WTC11 (cell line): ENCODE data around the gene AP2S1. TPM values are rescaled to one million over a fixed set of nuclear protein-coding genes. Genes with fewer than 3 reads are reported as not detected.

Source experiments
- ARID4B ChIP-seq: sonication (generic); formaldehyde crosslinking; IDR thresholded peaks from 2 replicates; pipeline ENCODE4 v1.8.0; 2023; ENCODE audit warnings: missing genetic modification reagents, mild to moderate bottlenecking, borderline replicate concordance
- CREB1 ChIP-seq: sonication (generic); formaldehyde crosslinking; IDR thresholded peaks from 2 replicates; pipeline ENCODE4 v1.8.0; 2023; ENCODE audit warnings: mild to moderate bottlenecking, missing genetic modification reagents
- ELF4 ChIP-seq: sonication (generic); formaldehyde crosslinking; IDR thresholded peaks from 2 replicates; pipeline ENCODE4 v1.8.1; 2022; ENCODE audit warnings: low read depth, mild to moderate bottlenecking, moderate library complexity, missing genetic modification reagents
- ESRRA ChIP-seq: sonication (generic); formaldehyde crosslinking; IDR thresholded peaks from 2 replicates; pipeline ENCODE4 v1.8.1; 2022; ENCODE audit warnings: mild to moderate bottlenecking, missing genetic modification reagents, borderline replicate concordance
- FOXK1 ChIP-seq: sonication (generic); formaldehyde crosslinking; IDR thresholded peaks from 2 replicates; pipeline ENCODE4 v1.8.0; 2022; ENCODE audit warnings: mild to moderate bottlenecking, moderate library complexity, missing genetic modification reagents
- MAX ChIP-seq: sonication (generic); formaldehyde crosslinking; IDR thresholded peaks from 2 replicates; pipeline ENCODE4 v1.8.0; 2022; ENCODE audit warnings: mild to moderate bottlenecking, missing genetic modification reagents
- NFATC4 ChIP-seq: fragments of 250-450 bp; sonication (Bioruptor Pico); IDR thresholded peaks from 2 replicates; pipeline ENCODE4 v1.9.0; 2021; ENCODE audit warnings: mild to moderate bottlenecking
- NFE2L1 ChIP-seq: sonication (generic); formaldehyde crosslinking; IDR thresholded peaks from 2 replicates; pipeline ENCODE4 v1.8.1; 2023; ENCODE audit warnings: missing genetic modification reagents
- OVOL2 ChIP-seq: fragments of 250-450 bp; sonication (Bioruptor Pico); IDR thresholded peaks from 2 replicates; pipeline ENCODE4 v1.9.0; 2021; ENCODE audit warnings: mild to moderate bottlenecking, borderline replicate concordance
- PRRX2 ChIP-seq: fragments of 250-450 bp; sonication (Bioruptor Pico); IDR thresholded peaks from 2 replicates; pipeline ENCODE4 v1.8.0; 2021; ENCODE audit warnings: mild to moderate bottlenecking
- RELA ChIP-seq: sonication (generic); formaldehyde crosslinking; IDR thresholded peaks from 2 replicates; pipeline ENCODE4 v1.8.1; 2022; ENCODE audit warnings: missing genetic modification reagents, mild to moderate bottlenecking, borderline replicate concordance
- SMAD3 ChIP-seq: sonication (generic); formaldehyde crosslinking; IDR thresholded peaks from 2 replicates; pipeline ENCODE4 v1.8.0; 2022; ENCODE audit warnings: missing genetic modification reagents, mild to moderate bottlenecking, borderline replicate concordance
- SMAD4 ChIP-seq: sonication (generic); formaldehyde crosslinking; IDR thresholded peaks from 2 replicates; pipeline ENCODE4 v1.8.0; 2022; ENCODE audit warnings: mild to moderate bottlenecking, missing genetic modification reagents
- SP1 ChIP-seq: sonication (generic); formaldehyde crosslinking; conservative IDR thresholded peaks from 2 replicates; pipeline ENCODE4 v1.8.1; 2022; ENCODE audit warnings: missing genetic modification reagents
- TEAD1 ChIP-seq: sonication (generic); formaldehyde crosslinking; IDR thresholded peaks from 2 replicates; pipeline ENCODE4 v1.8.0; 2022; ENCODE audit warnings: mild to moderate bottlenecking, missing genetic modification reagents
- ZMAT4 ChIP-seq: fragments of 250-450 bp; sonication (Bioruptor Pico); IDR thresholded peaks from 2 replicates; pipeline ENCODE4 v1.9.0; 2021; ENCODE audit warnings: mild to moderate bottlenecking
- ZNF121 ChIP-seq: sonication (generic); formaldehyde crosslinking; IDR thresholded peaks from 2 replicates; pipeline ENCODE4 v1.8.0; 2023; ENCODE audit warnings: missing genetic modification reagents
- ZNF512 ChIP-seq: sonication (generic); formaldehyde crosslinking; IDR thresholded peaks from 2 replicates; pipeline ENCODE4 v1.8.1; 2022; ENCODE audit warnings: missing genetic modification reagents, borderline replicate concordance
- total RNA-seq: library from RNA; stranded (reverse); gene quantifications from 3 replicates; pipeline ENCODE4 v1.2.3, GENCODE V29; 2021
- TF ChIP-seq, protein P1 (sequence below): sonication (generic); formaldehyde crosslinking; IDR thresholded peaks from 2 replicates; pipeline ENCODE4 v1.8.1; 2022; ENCODE audit warnings: low read depth, missing genetic modification reagents, borderline replicate concordance
- TF ChIP-seq, protein P2 (sequence below): sonication (generic); formaldehyde crosslinking; IDR thresholded peaks from 2 replicates; pipeline ENCODE4 v1.8.0; 2023; ENCODE audit warnings: missing genetic modification reagents

Gene AP2S1
- total RNA-seq, 1 experiment from 2014 or later = 249 TPM

DNA sequence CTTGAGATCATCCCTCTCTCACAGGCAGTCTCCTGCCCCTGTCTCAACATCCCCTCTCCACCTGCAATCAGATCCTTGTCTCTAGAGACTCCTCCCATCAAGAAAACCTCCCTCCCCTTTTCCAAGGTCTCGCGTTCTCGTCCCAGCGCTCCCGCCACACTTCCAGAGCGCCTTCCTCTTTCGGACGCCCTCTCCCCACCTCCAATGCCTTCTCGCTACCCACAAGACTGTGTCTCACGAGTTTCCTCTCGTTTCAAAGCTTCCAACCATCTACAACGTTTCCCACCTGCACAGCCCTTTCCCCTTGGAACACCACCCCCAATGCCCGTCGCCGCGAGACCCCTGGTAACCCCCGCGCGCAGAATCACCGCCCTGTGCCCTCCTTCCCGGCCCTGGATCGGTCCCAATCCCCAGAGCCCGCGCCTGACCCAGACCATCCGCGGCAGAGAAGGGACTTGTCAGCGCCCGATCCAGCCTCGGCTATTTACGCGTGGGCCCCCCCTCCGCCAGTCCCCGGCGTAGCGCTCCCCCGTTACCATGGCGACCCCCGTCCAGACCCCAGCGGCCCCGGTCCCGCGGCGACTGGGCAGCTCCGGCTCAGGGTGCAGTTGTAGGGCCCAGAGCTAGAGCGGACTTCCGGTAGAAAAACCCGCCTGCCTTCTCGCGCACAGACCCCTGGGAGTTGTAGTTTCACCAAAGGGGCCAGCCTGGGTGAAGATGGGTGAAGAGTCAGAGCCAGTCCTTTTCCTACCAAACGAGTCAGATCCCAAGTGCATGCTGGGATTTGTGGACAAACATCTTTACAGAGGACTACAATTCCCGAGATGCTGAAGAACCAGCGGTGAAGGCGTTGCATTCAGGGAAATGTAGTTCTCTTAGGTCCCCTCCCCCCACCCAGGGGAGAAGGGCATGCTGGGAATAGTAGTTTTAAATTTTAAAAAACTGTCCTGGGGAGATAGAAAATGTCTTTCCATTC, at the start of gene AP2S1 (continued):
- TF ChIP-seq ZNF121 (CRISPR knock-in tag) (no peak), NFATC4 (CRISPR knock-in tag) (0 out of 2 replicates have a peak, but pooled peaks have one; percentile 65), NFE2L1 (CRISPR knock-in tag) (0 out of 2 replicates have a peak, but pooled peaks have one; percentile 32), ARID4B (CRISPR knock-in tag) (peak; percentile 57; the same call in 1 of the 2 replicates), SP1 (peak; percentile 86), TEAD1 (CRISPR knock-in tag) (no peak), ZNF512 (CRISPR knock-in tag) (no peak), MAX (peak; percentile 56; the same call in 1 of the 2 replicates), OVOL2 (CRISPR knock-in tag) (no peak), CREB1 (no peak), PRRX2 (CRISPR knock-in tag) (peak; percentile 24; the same call in 1 of the 2 replicates), RELA (CRISPR knock-in tag) (no peak), FOXK1 (CRISPR knock-in tag) (peak; percentile 35), SMAD3 (CRISPR knock-in tag) (peak; percentile 48; the same call in 1 of the 2 replicates), SMAD4 (no peak), ZMAT4 (no peak), ESRRA (CRISPR knock-in tag) (no peak), ELF4 (CRISPR knock-in tag) (no peak)
- TF ChIP-seq, protein P1, sequence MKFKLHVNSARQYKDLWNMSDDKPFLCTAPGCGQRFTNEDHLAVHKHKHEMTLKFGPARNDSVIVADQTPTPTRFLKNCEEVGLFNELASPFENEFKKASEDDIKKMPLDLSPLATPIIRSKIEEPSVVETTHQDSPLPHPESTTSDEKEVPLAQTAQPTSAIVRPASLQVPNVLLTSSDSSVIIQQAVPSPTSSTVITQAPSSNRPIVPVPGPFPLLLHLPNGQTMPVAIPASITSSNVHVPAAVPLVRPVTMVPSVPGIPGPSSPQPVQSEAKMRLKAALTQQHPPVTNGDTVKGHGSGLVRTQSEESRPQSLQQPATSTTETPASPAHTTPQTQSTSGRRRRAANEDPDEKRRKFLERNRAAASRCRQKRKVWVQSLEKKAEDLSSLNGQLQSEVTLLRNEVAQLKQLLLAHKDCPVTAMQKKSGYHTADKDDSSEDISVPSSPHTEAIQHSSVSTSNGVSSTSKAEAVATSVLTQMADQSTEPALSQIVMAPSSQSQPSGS (CRISPR knock-in tag) = 0 out of 2 replicates have a peak, but pooled peaks have one; percentile 29
- TF ChIP-seq, protein P2, sequence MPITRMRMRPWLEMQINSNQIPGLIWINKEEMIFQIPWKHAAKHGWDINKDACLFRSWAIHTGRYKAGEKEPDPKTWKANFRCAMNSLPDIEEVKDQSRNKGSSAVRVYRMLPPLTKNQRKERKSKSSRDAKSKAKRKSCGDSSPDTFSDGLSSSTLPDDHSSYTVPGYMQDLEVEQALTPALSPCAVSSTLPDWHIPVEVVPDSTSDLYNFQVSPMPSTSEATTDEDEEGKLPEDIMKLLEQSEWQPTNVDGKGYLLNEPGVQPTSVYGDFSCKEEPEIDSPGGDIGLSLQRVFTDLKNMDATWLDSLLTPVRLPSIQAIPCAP (CRISPR knock-in tag) = no peak
